ENCODE results near the gene BICD1.

DNA sequence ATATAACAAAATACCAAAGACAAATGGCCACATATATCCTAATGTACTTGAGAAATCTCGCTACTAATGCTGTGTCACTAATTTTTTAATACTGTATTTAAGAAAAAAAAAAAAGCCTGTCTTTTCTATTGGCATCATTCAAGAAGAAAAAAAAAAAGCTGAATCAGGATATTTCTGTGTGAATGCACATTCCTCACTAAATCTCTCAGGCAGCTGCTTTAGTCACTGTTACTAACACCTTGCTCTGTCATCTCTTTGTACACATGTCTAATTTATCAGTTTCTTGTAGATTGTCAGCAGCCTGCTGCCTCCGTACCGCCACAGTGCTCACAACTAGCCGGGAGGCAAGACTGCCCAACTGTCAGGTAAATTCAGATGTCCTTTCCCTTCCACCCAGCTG lies 260.7 kb downstream of the BICD1 start:
- TF ChIP-seq GATA3 (IDR thresholded peaks at IDR 0.05; ENCODE audit: low read depth, low read length) (no peak), GATA2 (IDR thresholded peaks at IDR 0.05; ENCODE audit: low read depth, low read length) (no peak)
